Gastrocnemius medialis (tissue), 4 donors: ENCODE measurements around the gene TXNDC5. TPM values are rescaled to one million over a fixed set of nuclear protein-coding genes. Genes with fewer than 3 reads are reported as not detected.

Experiments
- ATAC-seq, 2 donors: fragments of 150-250 bp; one replicate each; pipeline ENCODE4 v1.9.1; 2016
- DNase-seq, 2 donors: peaks; one replicate each; pipeline ENCODE4 v3.0.0-alpha.2; 2019
- H3K27ac ChIP-seq, 4 donors: fragments of 200-600 bp; sonication (generic); 1 replicate in 1 of 4; 2 replicates in 3 of 4; pipeline ENCODE4 v1.5.1; 2016 to 2018; ENCODE audit warnings: mild to moderate bottlenecking in 2 of 4, moderate library complexity in 1 of 4
- H3K27me3 ChIP-seq, 3 donors: fragments of 200-600 bp; sonication (generic) in 2 of 3; 1 replicate in 1 of 3; 2 replicates in 2 of 3; pipeline versions ENCODE4 v1.5.1 to v1.6.0; 2016 to 2019; ENCODE audit warnings: mild to moderate bottlenecking in 1 of 3, moderate library complexity in 1 of 3
- H3K36me3 ChIP-seq, 2 donors: fragments of 200-600 bp; sonication (generic) in 1 of 2; one replicate each; pipeline ENCODE4 v1.5.1; 2017 to 2018
- H3K4me1 ChIP-seq, 2 donors: fragments of 200-600 bp; sonication (generic) in 1 of 2; one replicate each; pipeline ENCODE4 v1.5.1; 2016 to 2017; ENCODE audit warnings: mild to moderate bottlenecking in 2 of 2
- H3K4me3 ChIP-seq, 4 donors: fragments of 200-600 bp; sonication (generic) in 3 of 4; 1 replicate in 1 of 4; 2 replicates in 3 of 4; pipeline ENCODE4 v1.5.1; 2016 to 2019; ENCODE audit warnings: mild to moderate bottlenecking in 2 of 4
- H3K9me3 ChIP-seq, 3 donors: fragments of 200-600 bp; sonication (generic) in 2 of 3; 1 replicate in 1 of 3; 2 replicates in 2 of 3; pipeline ENCODE4 v1.5.1; 2016 to 2019
- POLR2A ChIP-seq, 2 donors: fragments of 450-650 bp; IDR thresholded peaks; one replicate each; pipeline ENCODE4 v1.6.1; 2017; ENCODE audit warnings: antibody characterized with exemption in 2 of 2, mild to moderate bottlenecking in 2 of 2, moderate library complexity in 2 of 2
- in situ Hi-C, 4 donors: fragments of 200-750 bp; cut with MboI; loops; one replicate each; pipeline versions ENCODE4 v1.15.0 to v1.8.0; 2017; ENCODE audit warnings: low sequenced_read_pairs in 4 of 4
- intact Hi-C: fragments of 100-400 bp; cut with DNase I; formaldehyde crosslinking; loops from one replicate; pipeline ENCODE4 v1.15.1; 2023; ENCODE audit warnings: low total_unique reads
- total RNA-seq, 4 donors: library from RNA; depleted of rRNA; stranded (reverse); fragments of >200 nt; gene quantifications; one replicate each; pipeline versions ENCODE4 v1.1.0 to v1.2.3, GENCODE V29; 2016
- TF ChIP-seq, protein P1 (sequence below), 5 experiments: fragments of 450-650 bp in 3 of 5; fragments of 200-600 bp in 2 of 5; sonication (generic) in 2 of 5; IDR thresholded peaks in 4 of 5; conservative IDR thresholded peaks in 1 of 5; 1 replicate in 4 of 5; 2 replicates in 1 of 5; pipeline ENCODE4 v1.5.1; 2016 to 2019; ENCODE audit warnings: antibody characterized with exemption in 5 of 5, mild to moderate bottlenecking in 3 of 5, moderate library complexity in 3 of 5

The TXNDC5 gene
- 10 to 100 TPM; 29.9 to 43.3 (median 38.8) TPM for total RNA-seq

DNA sequence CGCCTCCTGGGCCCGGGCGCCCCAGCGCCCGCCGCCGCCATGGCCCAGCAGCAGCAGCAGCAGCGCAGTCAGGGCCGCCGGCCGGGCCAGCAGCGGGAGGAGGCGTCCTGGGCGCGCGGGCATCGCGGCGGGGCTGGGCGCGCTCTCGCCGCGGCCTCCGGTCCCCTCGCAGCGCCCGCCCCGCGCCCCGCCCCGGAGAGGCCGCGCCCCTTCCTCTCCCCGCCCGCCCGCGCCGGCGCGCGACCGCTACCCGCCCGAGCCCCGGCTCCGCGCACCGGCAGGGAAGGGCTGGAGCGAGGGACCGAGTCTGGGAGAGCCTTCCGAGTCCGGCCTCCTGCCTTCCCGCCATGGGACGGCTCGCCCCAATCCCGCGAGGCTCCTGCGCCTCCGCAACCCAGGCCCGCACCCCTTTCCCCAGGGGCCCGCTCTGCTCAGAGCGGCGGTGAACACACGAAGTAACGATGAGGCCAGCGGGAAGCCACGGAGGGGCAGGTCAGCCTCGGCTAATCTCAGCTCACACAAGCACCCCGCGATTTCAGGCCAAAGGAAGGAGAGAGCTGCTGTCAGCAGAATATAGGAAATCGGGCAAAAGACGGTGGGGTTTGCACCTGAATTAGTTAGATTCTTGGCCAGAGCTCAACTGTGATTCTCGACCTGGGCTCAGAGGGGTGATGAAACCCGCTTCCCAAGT is at the start of gene TXNDC5:
TSS of gene TXNDC5 (minus strand) at position 135 of the 691 bp plus-strand sequence. CDS start at position 123, 12 bp downstream.
- intact Hi-C loops: loop anchor here (5.0 kb wide), 2 partner anchors 82 to 183 kb away; partner anchors contain the start of gene BMP6
- TF ChIP-seq, protein P1, sequence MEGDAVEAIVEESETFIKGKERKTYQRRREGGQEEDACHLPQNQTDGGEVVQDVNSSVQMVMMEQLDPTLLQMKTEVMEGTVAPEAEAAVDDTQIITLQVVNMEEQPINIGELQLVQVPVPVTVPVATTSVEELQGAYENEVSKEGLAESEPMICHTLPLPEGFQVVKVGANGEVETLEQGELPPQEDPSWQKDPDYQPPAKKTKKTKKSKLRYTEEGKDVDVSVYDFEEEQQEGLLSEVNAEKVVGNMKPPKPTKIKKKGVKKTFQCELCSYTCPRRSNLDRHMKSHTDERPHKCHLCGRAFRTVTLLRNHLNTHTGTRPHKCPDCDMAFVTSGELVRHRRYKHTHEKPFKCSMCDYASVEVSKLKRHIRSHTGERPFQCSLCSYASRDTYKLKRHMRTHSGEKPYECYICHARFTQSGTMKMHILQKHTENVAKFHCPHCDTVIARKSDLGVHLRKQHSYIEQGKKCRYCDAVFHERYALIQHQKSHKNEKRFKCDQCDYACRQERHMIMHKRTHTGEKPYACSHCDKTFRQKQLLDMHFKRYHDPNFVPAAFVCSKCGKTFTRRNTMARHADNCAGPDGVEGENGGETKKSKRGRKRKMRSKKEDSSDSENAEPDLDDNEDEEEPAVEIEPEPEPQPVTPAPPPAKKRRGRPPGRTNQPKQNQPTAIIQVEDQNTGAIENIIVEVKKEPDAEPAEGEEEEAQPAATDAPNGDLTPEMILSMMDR (IDR thresholded peaks at IDR 0.05 in 4 of 5, conservative IDR thresholded peaks at IDR 0.05 in 1 of 5): no peak
- peak; percentile 37 to 56 for TF ChIP-seq POLR2A (IDR thresholded peaks at IDR 0.05)
- Histone ChIP-seq H3K4me3 (peak within 1 kb of the TSS; percentile 65 to 92 (median 74)), H3K27ac (peak within 1 kb of the TSS; percentile 78 to 86 (median 80)), H3K9me3 (no peaks in the 10 kb centered on the region), H3K27me3 (no peaks in the 10 kb centered on the region), H3K4me1 (peaks cover 17 to 25% of the 10 kb centered on the region in 2 donors), H3K36me3 (no peaks in the 10 kb centered on the region)
- DNase-seq: peak; percentile 52 to 57
- in situ Hi-C loops: no loop called here
- ATAC-seq: peak; percentile 75 to 76

DNA sequence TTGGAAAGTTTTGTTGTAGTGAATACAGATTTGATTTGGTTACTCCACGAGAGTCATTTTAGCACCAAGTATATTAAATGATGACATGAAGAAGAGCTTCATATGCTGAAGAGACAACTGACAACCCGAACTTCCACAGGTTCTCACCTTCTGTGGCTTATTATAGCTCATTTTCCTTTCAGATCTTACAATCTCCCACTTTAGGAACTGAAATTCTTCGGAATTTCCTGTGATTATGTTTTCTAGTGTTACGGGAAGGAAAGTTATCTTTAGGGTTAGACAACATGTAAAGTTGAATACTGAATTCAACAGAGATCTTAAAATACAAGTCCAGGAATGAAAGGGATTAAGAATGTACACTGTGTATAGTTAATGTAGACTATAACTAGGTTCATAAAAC is 49.6 kb upstream of the TXNDC5 start:
- Histone ChIP-seq H3K27me3 (no peaks in the 10 kb centered on the region), H3K4me3 (no peak overlapping the region), H3K27ac (no peak overlapping the region), H3K9me3 (no peaks in the 10 kb centered on the region), H3K36me3 (no peaks in the 10 kb centered on the region), H3K4me1 (no peaks in the 10 kb centered on the region)
- ATAC-seq: no peak
- no peak for TF ChIP-seq POLR2A (IDR thresholded peaks at IDR 0.05)
- TF ChIP-seq, protein P1 (IDR thresholded peaks at IDR 0.05 in 4 of 5, conservative IDR thresholded peaks at IDR 0.05 in 1 of 5): no peak
- in situ Hi-C loops (no loop called here), intact Hi-C loops (no loop called here)
- no peak for DNase-seq

DNA sequence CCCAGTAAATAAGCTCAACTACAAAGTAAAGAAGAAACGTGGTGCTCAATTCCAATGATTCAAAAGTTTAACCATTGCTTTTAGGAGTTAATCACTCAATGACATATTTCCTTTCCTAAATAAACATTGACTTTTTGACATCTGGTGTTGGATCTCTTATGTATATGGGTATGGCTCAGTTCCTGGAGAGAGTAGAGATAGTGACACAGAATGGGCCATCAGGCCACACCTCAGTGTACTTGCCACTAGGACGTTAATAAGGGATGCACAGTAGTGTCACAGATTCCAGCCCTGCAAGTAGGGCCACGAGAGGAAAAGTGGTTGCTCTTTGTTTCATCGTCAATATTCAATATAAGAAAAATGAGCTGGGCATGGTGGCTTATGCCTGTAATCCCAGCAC is 48.9 kb upstream of the TXNDC5 start:
- no peaks in the 10 kb centered on the region for H3K36me3 ChIP-seq
- intact Hi-C loops: no loop called here
- H3K4me1 ChIP-seq: no peaks in the 10 kb centered on the region
- no peaks in the 10 kb centered on the region for H3K9me3 ChIP-seq
- H3K27ac ChIP-seq: no peak overlapping the region
- DNase-seq: no peak
- H3K27me3 ChIP-seq: no peaks in the 10 kb centered on the region
- H3K4me3 ChIP-seq: no peak overlapping the region
- no peak for ATAC-seq
- in situ Hi-C loops: no loop called here
- TF ChIP-seq, protein P1 (IDR thresholded peaks at IDR 0.05 in 4 of 5, conservative IDR thresholded peaks at IDR 0.05 in 1 of 5): no peak
- TF ChIP-seq POLR2A (IDR thresholded peaks at IDR 0.05): no peak

DNA sequence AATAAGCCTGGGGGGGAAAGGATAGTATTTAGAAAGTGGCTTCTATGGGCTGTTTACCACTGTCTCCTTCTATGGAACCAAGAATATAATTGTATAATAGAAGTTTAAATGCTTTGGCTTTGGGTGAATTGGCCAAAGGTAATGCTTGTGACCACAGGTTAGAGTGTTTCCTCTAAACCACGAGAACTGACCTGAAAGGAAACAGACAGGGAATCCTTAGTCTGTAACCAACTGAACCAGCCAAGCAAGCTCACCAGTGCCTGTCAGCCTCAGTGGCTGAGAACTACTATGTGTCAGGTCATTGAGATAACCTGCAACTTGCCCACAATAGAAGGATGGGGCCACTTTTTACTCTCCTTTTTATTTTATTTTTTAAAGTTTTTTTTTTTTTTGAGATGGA is 47.9 kb upstream of the TXNDC5 start:
- in situ Hi-C loops: no loop called here

More for the DNA sequence above, 47.9 kb upstream of the TXNDC5 start:
- ATAC-seq: no peak
- no peak for DNase-seq
- Histone ChIP-seq H3K27ac (no peak overlapping the region), H3K27me3 (no peaks in the 10 kb centered on the region), H3K36me3 (no peaks in the 10 kb centered on the region), H3K4me3 (no peak overlapping the region), H3K4me1 (no peaks in the 10 kb centered on the region), H3K9me3 (no peaks in the 10 kb centered on the region)
- TF ChIP-seq, protein P1 (IDR thresholded peaks at IDR 0.05 in 4 of 5, conservative IDR thresholded peaks at IDR 0.05 in 1 of 5): no peak
- no peak for TF ChIP-seq POLR2A (IDR thresholded peaks at IDR 0.05)
- intact Hi-C loops: no loop called here
